Hepatocyte (in vitro differentiated cells): ENCODE measurements around the gene AKAP13.

Experiments
- EZH2 ChIP-seq: fragments of 200-600 bp; sonication (generic); IDR thresholded peaks from 2 replicates; pipeline ENCODE4 v1.6.1; 2016; ENCODE audit warnings: antibody characterized with exemption, mild to moderate bottlenecking, borderline replicate concordance
- TF ChIP-seq, protein P1 (sequence below): fragments of 200-600 bp; sonication (generic); IDR thresholded peaks from 2 replicates; pipeline ENCODE4 v1.5.1; 2016; ENCODE audit warnings: antibody characterized with exemption, mild to moderate bottlenecking; ENCODE audit not compliant: poor library complexity

- TF ChIP-seq, protein P1, sequence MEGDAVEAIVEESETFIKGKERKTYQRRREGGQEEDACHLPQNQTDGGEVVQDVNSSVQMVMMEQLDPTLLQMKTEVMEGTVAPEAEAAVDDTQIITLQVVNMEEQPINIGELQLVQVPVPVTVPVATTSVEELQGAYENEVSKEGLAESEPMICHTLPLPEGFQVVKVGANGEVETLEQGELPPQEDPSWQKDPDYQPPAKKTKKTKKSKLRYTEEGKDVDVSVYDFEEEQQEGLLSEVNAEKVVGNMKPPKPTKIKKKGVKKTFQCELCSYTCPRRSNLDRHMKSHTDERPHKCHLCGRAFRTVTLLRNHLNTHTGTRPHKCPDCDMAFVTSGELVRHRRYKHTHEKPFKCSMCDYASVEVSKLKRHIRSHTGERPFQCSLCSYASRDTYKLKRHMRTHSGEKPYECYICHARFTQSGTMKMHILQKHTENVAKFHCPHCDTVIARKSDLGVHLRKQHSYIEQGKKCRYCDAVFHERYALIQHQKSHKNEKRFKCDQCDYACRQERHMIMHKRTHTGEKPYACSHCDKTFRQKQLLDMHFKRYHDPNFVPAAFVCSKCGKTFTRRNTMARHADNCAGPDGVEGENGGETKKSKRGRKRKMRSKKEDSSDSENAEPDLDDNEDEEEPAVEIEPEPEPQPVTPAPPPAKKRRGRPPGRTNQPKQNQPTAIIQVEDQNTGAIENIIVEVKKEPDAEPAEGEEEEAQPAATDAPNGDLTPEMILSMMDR: no peak
- no peak for TF ChIP-seq EZH2
Measured at GRCh38 chr15:85607141-85607806, 226.9 kb downstream of the AKAP13 start.
